IgD-negative memory B cell (primary cell): ENCODE data around the gene MMD2. TPM values are rescaled to one million over a fixed set of nuclear protein-coding genes. Genes with fewer than 3 reads are reported as not detected.
"Not testable (repeated sequence)": the region's sequence is repeated elsewhere in the genome, so short reads cannot be mapped to it uniquely, and the experiment has no call there.

Experiments used
- H3K27ac Mint-ChIP-seq, 3 donors: one replicate each; pipeline ENCODE4 v1.8.0; 2020 to 2022; ENCODE audit warnings: mild to moderate bottlenecking in 3 of 3, mixed read lengths in 3 of 3, moderate library complexity in 1 of 3
- H3K27me3 Mint-ChIP-seq: one replicate; pipeline ENCODE4 v1.8.0; 2021; ENCODE audit warnings: mixed read lengths
- H3K36me3 Mint-ChIP-seq: one replicate; pipeline ENCODE4 v1.8.0; 2020; ENCODE audit warnings: mild to moderate bottlenecking, mixed read lengths
- H3K4me1 Mint-ChIP-seq, 3 donors: one replicate each; pipeline ENCODE4 v1.8.0; 2020 to 2022; ENCODE audit warnings: mixed read lengths in 3 of 3, mild to moderate bottlenecking in 1 of 3
- H3K4me3 Mint-ChIP-seq, 4 donors: one replicate each; pipeline ENCODE4 v1.8.0; 2020 to 2022; ENCODE audit warnings: mild to moderate bottlenecking in 4 of 4, mixed read lengths in 4 of 4, moderate library complexity in 3 of 4
- H3K9me3 Mint-ChIP-seq, 3 donors: one replicate each; pipeline ENCODE4 v1.8.0; 2020 to 2021; ENCODE audit warnings: mixed read lengths in 3 of 3, mild to moderate bottlenecking in 1 of 3
- polyA plus RNA-seq: library from polyadenylated mRNA; unstranded; fragments of 300-500 nt; fragmentation: Illumina TruSeq; gene quantifications from one replicate; pipeline ENCODE4 v1.2.3, GENCODE V29; 2021

MMD2 gene
- polyA plus RNA-seq, 1 donor from 2014 or later: not detected

- H3K4me3 Mint-ChIP-seq: no peak overlapping the region
- H3K4me1 Mint-ChIP-seq: no peaks in the 10 kb centered on the region
- peaks cover 22% of the 10 kb centered on the region for H3K27me3 Mint-ChIP-seq
- no peak overlapping the region for H3K27ac Mint-ChIP-seq
- peaks cover 5% of the 10 kb centered on the region for H3K36me3 Mint-ChIP-seq
- peaks cover 0 to 7% (median 2%) of the 10 kb centered on the region in 3 donors for H3K9me3 Mint-ChIP-seq
These were observed 65.0 kb downstream of the MMD2 start for GRCh38 chr7:4893929-4894475.

GRCh38 chr7:4893188-4893587, 65.8 kb downstream of the MMD2 start:
- not testable (repeated sequence) for H3K27ac Mint-ChIP-seq, H3K4me3 Mint-ChIP-seq, H3K36me3 Mint-ChIP-seq, H3K4me1 Mint-ChIP-seq, H3K9me3 Mint-ChIP-seq
- peaks cover 20% of the 10 kb centered on the region for H3K27me3 Mint-ChIP-seq

- H3K4me3 Mint-ChIP-seq, H3K4me1 Mint-ChIP-seq, H3K27ac Mint-ChIP-seq, H3K9me3 Mint-ChIP-seq, H3K36me3 Mint-ChIP-seq: not testable (repeated sequence)
- H3K27me3 Mint-ChIP-seq: peaks cover 19% of the 10 kb centered on the region
These were observed 67.5 kb downstream of the MMD2 start for GRCh38 chr7:4891522-4891921.

GRCh38 chr7:4889682-4890081, 69.3 kb downstream of the MMD2 start:
- Mint-ChIP-seq H3K36me3 (peaks cover 3% of the 10 kb centered on the region), H3K27ac (no peak overlapping the region), H3K9me3 (peaks cover 0 to 7% (median 0%) of the 10 kb centered on the region in 3 donors), H3K4me1 (no peaks in the 10 kb centered on the region), H3K27me3 (peaks cover 15% of the 10 kb centered on the region), H3K4me3 (no peak overlapping the region)

- no peaks in the 10 kb centered on the region for H3K9me3 Mint-ChIP-seq
- H3K27ac Mint-ChIP-seq: no peak overlapping the region
- peaks cover 25% of the 10 kb centered on the region for H3K27me3 Mint-ChIP-seq
- H3K4me3 Mint-ChIP-seq: no peak overlapping the region
- H3K36me3 Mint-ChIP-seq: no peaks in the 10 kb centered on the region
- peaks cover 1 to 5% (median 3%) of the 10 kb centered on the region in 3 donors for H3K4me1 Mint-ChIP-seq
These were observed 70.8 kb downstream of the MMD2 start for GRCh38 chr7:4888161-4888560.

- Mint-ChIP-seq H3K27me3 (peaks cover 35% of the 10 kb centered on the region), H3K9me3 (no peaks in the 10 kb centered on the region), H3K4me3 (peak overlapping the region in 1 of 4 donors; percentile 32), H3K4me1 (peaks cover 5 to 10% (median 8%) of the 10 kb centered on the region in 3 donors), H3K27ac (no peak overlapping the region), H3K36me3 (no peaks in the 10 kb centered on the region)
These were observed 72.3 kb downstream of the MMD2 start for GRCh38 chr7:4886671-4887070.

GRCh38 chr7:4885317-4885807, 73.6 kb downstream of the MMD2 start:
- Mint-ChIP-seq H3K36me3 (no peaks in the 10 kb centered on the region), H3K9me3 (no peaks in the 10 kb centered on the region), H3K4me3 (no peak overlapping the region), H3K27me3 (peaks cover 32% of the 10 kb centered on the region), H3K27ac (no peak overlapping the region), H3K4me1 (peaks cover 5 to 10% (median 8%) of the 10 kb centered on the region in 3 donors)

GRCh38 chr7:4884164-4884563, 74.8 kb downstream of the MMD2 start:
- Mint-ChIP-seq H3K9me3 (no peaks in the 10 kb centered on the region), H3K27me3 (peaks cover 38% of the 10 kb centered on the region), H3K4me3 (peak overlapping the region in 2 of 4 donors; percentile 55 to 60), H3K27ac (peak overlapping the region in 1 of 3 donors; percentile 74), H3K36me3 (no peaks in the 10 kb centered on the region), H3K4me1 (peaks cover 5 to 10% (median 8%) of the 10 kb centered on the region in 3 donors)

GRCh38 chr7:4883372-4884144, 75.4 kb downstream of the MMD2 start, which contains the start of gene RADIL:
Gene RADIL (minus strand): TSS chr7:4883716. CDS start chr7:4878139, 5,577 bp downstream.
- Mint-ChIP-seq H3K4me3 (peak within 1 kb of the TSS in 3 of 4 donors; percentile 63 to 79 (median 66)), H3K27ac (peak within 1 kb of the TSS in 1 of 3 donors; percentile 74), H3K36me3 (no peaks in the 10 kb centered on the region), H3K27me3 (peaks cover 38% of the 10 kb centered on the region), H3K9me3 (no peaks in the 10 kb centered on the region), H3K4me1 (peaks cover 5 to 10% (median 8%) of the 10 kb centered on the region in 3 donors)

- H3K4me3 Mint-ChIP-seq: peak overlapping the region in 2 of 4 donors; percentile 63 to 79
- no peaks in the 10 kb centered on the region for H3K36me3 Mint-ChIP-seq
- H3K9me3 Mint-ChIP-seq: no peaks in the 10 kb centered on the region
- H3K27me3 Mint-ChIP-seq: peaks cover 38% of the 10 kb centered on the region
- peaks cover 5 to 10% (median 8%) of the 10 kb centered on the region in 3 donors for H3K4me1 Mint-ChIP-seq
- H3K27ac Mint-ChIP-seq: no peak overlapping the region
These were observed 76.0 kb downstream of the MMD2 start for GRCh38 chr7:4883033-4883371.

- H3K36me3 Mint-ChIP-seq: no peaks in the 10 kb centered on the region
- no peak overlapping the region for H3K27ac Mint-ChIP-seq
- peaks cover 5 to 10% (median 8%) of the 10 kb centered on the region in 3 donors for H3K4me1 Mint-ChIP-seq
- peaks cover 38% of the 10 kb centered on the region for H3K27me3 Mint-ChIP-seq
- H3K9me3 Mint-ChIP-seq: no peaks in the 10 kb centered on the region
- peak overlapping the region in 3 of 4 donors; percentile 63 to 79 (median 66) for H3K4me3 Mint-ChIP-seq
These were observed 76.6 kb downstream of the MMD2 start for GRCh38 chr7:4882169-4883032.

GRCh38 chr7:4880218-4880617, 78.8 kb downstream of the MMD2 start:
- H3K27ac Mint-ChIP-seq: no peak overlapping the region
- peaks cover 32% of the 10 kb centered on the region for H3K27me3 Mint-ChIP-seq
- H3K9me3 Mint-ChIP-seq: no peaks in the 10 kb centered on the region
- no peaks in the 10 kb centered on the region for H3K36me3 Mint-ChIP-seq
- peaks cover 5 to 10% (median 8%) of the 10 kb centered on the region in 3 donors for H3K4me1 Mint-ChIP-seq
- H3K4me3 Mint-ChIP-seq: no peak overlapping the region

GRCh38 chr7:4879396-4880081, 79.4 kb downstream of the MMD2 start:
- H3K27ac Mint-ChIP-seq: no peak overlapping the region

More at GRCh38 chr7:4879396-4880081, 79.4 kb downstream of the MMD2 start:
- Mint-ChIP-seq H3K4me3 (no peak overlapping the region), H3K27me3 (peaks cover 32% of the 10 kb centered on the region), H3K4me1 (peaks cover 4 to 10% (median 8%) of the 10 kb centered on the region in 3 donors), H3K9me3 (no peaks in the 10 kb centered on the region), H3K36me3 (no peaks in the 10 kb centered on the region)
